IPS-NIHi11 (cell line): ENCODE measurements around the gene KCTD17.

Experiments
- DNase-seq: peaks from one replicate; pipeline ENCODE4 v3.0.0; 2012; ENCODE audit warnings: mixed read lengths, low spot score

Gene KCTD17

GRCh38 chr22:37105990-37106389 is 54.4 kb downstream of the KCTD17 start:
- DNase-seq: no peak

- DNase-seq: no peak
Measured at GRCh38 chr22:37107816-37108621, 56.5 kb downstream of the KCTD17 start.

- DNase-seq: no peak
Measured at GRCh38 chr22:37109242-37109917, 57.8 kb downstream of the KCTD17 start, which contains the start of gene TMPRSS6. TSS of gene TMPRSS6 (minus strand) at chr22:37109713. CDS start at chr22:37103417, 6,296 bp downstream.

- no peak for DNase-seq
Measured at GRCh38 chr22:37111156-37111717, 59.7 kb downstream of the KCTD17 start.

- DNase-seq: no peak
Measured at GRCh38 chr22:37112084-37112728, 60.7 kb downstream of the KCTD17 start.
